IMR-90 (cell line): ENCODE measurements around the gene NSA2. TPM values are rescaled to one million over a fixed set of nuclear protein-coding genes. Genes with fewer than 3 reads are reported as not detected.

Source experiments
- ATAC-seq: fragments of 200-7000 bp; cut with Tn5 transposase; 2 replicates; pipeline ENCODE4 v1.9.1; 2020; ENCODE audit warnings: low read depth, mild to moderate bottlenecking, moderate library complexity
- BruUV-seq: library from RNA; stranded (reverse); fragments of 400-500 nt; replicated peaks from 2 replicates; lab custom pipeline; 2021; lab: Mats Ljungman, UMichigan
- CTCF ChIA-PET: fragments of 300-600 bp; formaldehyde crosslinking; extraction: SDS; loops from one replicate; lab custom pipeline; 2021; ENCODE audit warnings: antibody characterized with exemption; lab: Yijun Ruan, JAX
- POLR2A ChIA-PET: fragments of 300-600 bp; sonication (Branson Sonifier 250); formaldehyde crosslinking; loops from one replicate; lab custom pipeline; 2022; ENCODE audit warnings: antibody characterized with exemption; ENCODE audit not compliant: unreplicated experiment; lab: Charles Lee
- DNase-seq: peaks from one replicate; pipeline ENCODE4 v3.0.0; 2013
- H2AFZ ChIP-seq: replicated peaks from 2 replicates; pipeline ENCODE3; 2013; ENCODE audit warnings: low read length, mild to moderate bottlenecking; ENCODE audit not compliant: poor library complexity
- H2AK5ac ChIP-seq: 2 replicates; pipeline ENCODE4 v1.6.1; 2013; ENCODE audit warnings: low read depth, low read length, inconsistent platforms
- H2AK9ac ChIP-seq: replicated peaks from 2 replicates; pipeline ENCODE3; 2013; ENCODE audit warnings: mild to moderate bottlenecking, low read depth, low read length, moderate library complexity; ENCODE audit not compliant: poor library complexity
- H2BK120ac ChIP-seq: 2 replicates; pipeline ENCODE4 v1.6.1; 2013; ENCODE audit warnings: low read depth, low read length, inconsistent platforms
- H2BK15ac ChIP-seq: 3 replicates; pipeline ENCODE4 v1.6.1; 2013; ENCODE audit warnings: low read depth, low read length, inconsistent platforms
- H2BK20ac ChIP-seq: 2 replicates; pipeline ENCODE4 v1.6.1; 2013; ENCODE audit warnings: low read depth, mild to moderate bottlenecking, inconsistent platforms, low read length, moderate library complexity
- H2BK5ac ChIP-seq: 2 replicates; pipeline ENCODE4 v1.6.1; 2013; ENCODE audit warnings: mild to moderate bottlenecking, low read depth, low read length, inconsistent platforms; ENCODE audit not compliant: poor library complexity, severe bottlenecking
- H3K14ac ChIP-seq: replicated peaks from 2 replicates; pipeline ENCODE4 v1.6.1; 2013; ENCODE audit warnings: low read depth, low read length, inconsistent platforms
- H3K18ac ChIP-seq: 2 replicates; pipeline ENCODE4 v1.6.1; 2013; ENCODE audit warnings: low read depth, low read length, control low read depth
- H3K23ac ChIP-seq: 2 replicates; pipeline ENCODE4 v1.6.1; 2013; ENCODE audit warnings: low read depth, low read length, inconsistent platforms
- H3K27ac ChIP-seq: 2 replicates; pipeline ENCODE4 v1.5.1; 2013; ENCODE audit warnings: mild to moderate bottlenecking, control low read depth, low read length; ENCODE audit not compliant: insufficient read depth
- H3K27me3 ChIP-seq: 2 replicates; pipeline ENCODE4 v1.6.1; 2013; ENCODE audit warnings: low read length; ENCODE audit not compliant: control insufficient read depth, insufficient read depth
- H3K36me3 ChIP-seq: 2 replicates; pipeline ENCODE4 v1.6.1; 2013; ENCODE audit warnings: low read length, mixed read lengths; ENCODE audit not compliant: control insufficient read depth, insufficient read depth
- H3K4ac ChIP-seq: 2 replicates; pipeline ENCODE4 v1.6.1; 2013; ENCODE audit warnings: low read depth, low read length, inconsistent platforms
- H3K4me1 ChIP-seq: 2 replicates; pipeline ENCODE4 v1.6.1; 2013; ENCODE audit warnings: low read length, mixed read lengths; ENCODE audit not compliant: control insufficient read depth, insufficient read depth
- H3K4me2 ChIP-seq: 2 replicates; pipeline ENCODE4 v1.6.1; 2013; ENCODE audit warnings: low read depth, mild to moderate bottlenecking, control low read depth, low read length, moderate library complexity
- H3K4me3 ChIP-seq: 2 replicates; pipeline ENCODE4 v1.5.1; 2013; ENCODE audit warnings: low read depth, mild to moderate bottlenecking, control low read depth, low read length, moderate library complexity; ENCODE audit not compliant: insufficient read depth
- H3K56ac ChIP-seq: 2 replicates; pipeline ENCODE4 v1.6.1; 2013; ENCODE audit warnings: low read length, inconsistent platforms; ENCODE audit not compliant: insufficient read depth; ENCODE audit errors: extremely low read depth
- H3K79me1 ChIP-seq, 2 experiments: 2 replicates each; pipeline ENCODE4 v1.6.1; 2013; ENCODE audit warnings: low read length in 2 of 2, inconsistent platforms in 1 of 2, low read depth in 1 of 2
- H3K9ac ChIP-seq: 2 replicates; pipeline ENCODE4 v1.6.1; 2013; ENCODE audit warnings: low read depth, low read length, control low read depth
- H3K9me1 ChIP-seq: 2 replicates; pipeline ENCODE4 v1.6.1; 2013; ENCODE audit warnings: low read length, inconsistent platforms; ENCODE audit not compliant: insufficient read depth
- H3K9me3 ChIP-seq: 2 replicates; pipeline ENCODE4 v1.6.1; 2013; ENCODE audit warnings: low read length; ENCODE audit not compliant: control insufficient read depth, insufficient read depth
- H4K20me1 ChIP-seq: 2 replicates; pipeline ENCODE4 v1.6.1; 2013; ENCODE audit warnings: low read length, inconsistent platforms; ENCODE audit not compliant: insufficient read depth
- H4K5ac ChIP-seq: 2 replicates; pipeline ENCODE4 v1.6.1; 2013; ENCODE audit warnings: mild to moderate bottlenecking, low read depth, low read length, control low read depth
- H4K8ac ChIP-seq, 2 experiments: 2 replicates each; pipeline ENCODE4 v1.6.1; 2013; ENCODE audit warnings: low read depth in 2 of 2, low read length in 2 of 2, control low read depth in 1 of 2, inconsistent platforms in 1 of 2
- H4K91ac ChIP-seq: 2 replicates; pipeline ENCODE4 v1.6.1; 2013; ENCODE audit warnings: low read depth, low read length, inconsistent platforms; ENCODE audit not compliant: insufficient read depth
- CEBPB ChIP-seq: IDR thresholded peaks from 2 replicates; pipeline ENCODE4 v1.6.1; 2012; ENCODE audit warnings: low read depth, low read length, improper control_type of control experiment
- MAFK ChIP-seq: IDR thresholded peaks from 2 replicates; pipeline ENCODE4 v1.6.1; 2012; ENCODE audit warnings: low read depth, low read length, improper control_type of control experiment
- WGBS, 2 experiments: methylation state at CpG; one replicate each; pipeline versions ENCODE4 v1.1.5 to v1.1.7; 2013; ENCODE audit warnings: missing lambda C conversion rate in 2 of 2; ENCODE audit not compliant: insufficient read length in 1 of 2; ENCODE audit errors: extremely low coverage in 2 of 2; 5-methylcytosine and 5-hydroxymethylcytosine counted together
- dilution Hi-C: fragments of 300-500 bp; cut with HindIII; formaldehyde crosslinking; loops from one replicate; pipeline ENCODE4 v1.14.3; 2018; ENCODE audit warnings: low sequenced_read_pairs; ENCODE audit not compliant: unreplicated experiment
- in situ Hi-C: fragments of 300-500 bp; cut with MboI; formaldehyde crosslinking; loops from 3 replicates; pipeline ENCODE4 v1.14.3; 2019; ENCODE audit warnings: low sequenced_read_pairs, inconsistent platforms, mixed read lengths
- intact Hi-C: fragments of 100-400 bp; cut with micrococcal nuclease; formaldehyde crosslinking; loops from 2 replicates; pipeline ENCODE4 v1.10.0; 2022
- polyA plus RNA-seq, 3 experiments: library from polyadenylated mRNA; depleted of rRNA; stranded (reverse); fragments of >200 nt; gene quantifications; 2 replicates each; pipeline ENCODE4 v1.2.3, GENCODE V29; 2012; ENCODE audit warnings: low replicate concordance in 1 of 3
- total RNA-seq: library from RNA; depleted of rRNA; stranded (reverse); fragments of >200 nt; gene quantifications from 2 replicates; pipeline ENCODE4 v1.2.3, GENCODE V29; 2012
- TF ChIP-seq, protein P1 (sequence below): conservative IDR thresholded peaks from 2 replicates; pipeline ENCODE4 v1.5.1; 2012; ENCODE audit warnings: mild to moderate bottlenecking, low read depth, low read length, improper control_type of control experiment

NSA2 gene
- total and polyA plus RNA-seq, 2 of the 4 experiments (the other 2 are of a cell fraction): 5.4 to 33.9 TPM

DNA sequence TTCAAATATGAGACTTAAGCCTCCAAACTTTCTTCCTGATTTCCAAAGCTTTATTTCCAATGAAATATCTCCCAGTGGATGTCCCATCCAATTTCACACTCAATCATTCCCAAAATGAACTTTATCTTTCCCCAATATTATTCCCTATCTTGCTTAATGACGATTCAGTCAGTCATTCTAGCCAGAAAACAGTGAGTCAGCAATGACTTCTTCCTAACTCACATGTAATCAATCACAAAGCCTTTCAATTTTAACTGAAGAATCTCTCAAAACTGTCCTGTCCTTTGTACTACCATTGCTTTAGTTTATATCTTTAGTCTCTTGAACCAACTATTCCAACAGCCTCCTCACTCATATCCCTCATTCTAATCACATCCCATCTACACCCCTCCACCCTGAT is 34.9 kb downstream of the NSA2 start:
- Histone ChIP-seq H3K9ac (no peak overlapping the region), H2BK120ac (no peak overlapping the region), H4K20me1 (no peaks in the 10 kb centered on the region), H3K23ac (no peak overlapping the region), H3K36me3 (no peaks in the 10 kb centered on the region), H2BK15ac (no peak overlapping the region), H3K18ac (no peak overlapping the region), H2BK20ac (no peak overlapping the region), H3K4me1 (no peaks in the 10 kb centered on the region), H3K4ac (no peak overlapping the region), H3K79me1 (no peaks in the 10 kb centered on the region), H2AK5ac (no peak overlapping the region), H3K27me3 (no peaks in the 10 kb centered on the region; the same call in 1 of the 2 replicates), H3K56ac (no peak overlapping the region), H3K27ac (no peak overlapping the region), H3K4me3 (no peak overlapping the region), H4K91ac (no peak overlapping the region), H2BK5ac (no peak overlapping the region), H4K8ac (no peak overlapping the region), H3K14ac (no peak overlapping the region), H3K4me2 (no peak overlapping the region), H2AFZ (no peak overlapping the region), H3K9me3 (no peaks in the 10 kb centered on the region), H4K5ac (no peak overlapping the region), H3K9me1 (no peaks in the 10 kb centered on the region; the same call in 1 of the 2 replicates), H2AK9ac (no peak overlapping the region)
- 0% methylated on average over 1 of the region's 1 CpG; no CpG with 5 or more reads in 1 of the 2 experiments for WGBS, 2 experiments
- in situ Hi-C loops: no loop called here
- no TSS peak for BruUV-seq
- TF ChIP-seq, protein P1, sequence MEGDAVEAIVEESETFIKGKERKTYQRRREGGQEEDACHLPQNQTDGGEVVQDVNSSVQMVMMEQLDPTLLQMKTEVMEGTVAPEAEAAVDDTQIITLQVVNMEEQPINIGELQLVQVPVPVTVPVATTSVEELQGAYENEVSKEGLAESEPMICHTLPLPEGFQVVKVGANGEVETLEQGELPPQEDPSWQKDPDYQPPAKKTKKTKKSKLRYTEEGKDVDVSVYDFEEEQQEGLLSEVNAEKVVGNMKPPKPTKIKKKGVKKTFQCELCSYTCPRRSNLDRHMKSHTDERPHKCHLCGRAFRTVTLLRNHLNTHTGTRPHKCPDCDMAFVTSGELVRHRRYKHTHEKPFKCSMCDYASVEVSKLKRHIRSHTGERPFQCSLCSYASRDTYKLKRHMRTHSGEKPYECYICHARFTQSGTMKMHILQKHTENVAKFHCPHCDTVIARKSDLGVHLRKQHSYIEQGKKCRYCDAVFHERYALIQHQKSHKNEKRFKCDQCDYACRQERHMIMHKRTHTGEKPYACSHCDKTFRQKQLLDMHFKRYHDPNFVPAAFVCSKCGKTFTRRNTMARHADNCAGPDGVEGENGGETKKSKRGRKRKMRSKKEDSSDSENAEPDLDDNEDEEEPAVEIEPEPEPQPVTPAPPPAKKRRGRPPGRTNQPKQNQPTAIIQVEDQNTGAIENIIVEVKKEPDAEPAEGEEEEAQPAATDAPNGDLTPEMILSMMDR: no peak
- TF ChIP-seq CEBPB: no peak
- no peak for TF ChIP-seq MAFK
- dilution Hi-C loops: no loop called here
- intact Hi-C loops: no loop called here
- ATAC-seq (no peak), DNase-seq (peak; percentile 33)
- CTCF ChIA-PET: no interaction called here
- POLR2A ChIA-PET: no interaction called here
